CD4-positive, alpha-beta T cell treated with Interleukin-17A for 1 hour (primary cell): ENCODE results near the gene IRAK1BP1.
"Not testable (repeated sequence)": the region's sequence is repeated elsewhere in the genome, so short reads cannot be mapped to it uniquely, and the experiment has no call there.

Experiments
- DNase-seq: peaks from one replicate; pipeline ENCODE4 v3.0.0-alpha.2; 2020

The IRAK1BP1 gene

DNA sequence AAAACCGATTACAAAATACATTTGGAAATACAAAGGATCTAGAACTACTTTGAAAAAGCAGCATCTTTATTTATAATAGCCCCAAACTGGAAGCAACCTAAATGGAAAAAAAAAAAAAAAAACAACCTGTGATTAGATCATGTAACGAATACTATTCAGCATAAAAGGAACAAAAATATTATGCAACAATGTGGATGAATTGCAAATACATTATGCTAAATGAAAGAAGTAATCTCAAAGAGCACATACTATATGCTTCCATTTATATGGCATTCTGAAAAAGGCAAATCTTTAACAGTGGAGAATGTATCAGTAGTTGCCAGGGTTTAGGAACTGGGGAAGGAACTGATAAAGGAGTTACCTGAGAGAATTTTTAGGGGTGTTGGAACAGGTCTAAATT lies 28.9 kb downstream of the IRAK1BP1 start:
- DNase-seq = no peak

DNA sequence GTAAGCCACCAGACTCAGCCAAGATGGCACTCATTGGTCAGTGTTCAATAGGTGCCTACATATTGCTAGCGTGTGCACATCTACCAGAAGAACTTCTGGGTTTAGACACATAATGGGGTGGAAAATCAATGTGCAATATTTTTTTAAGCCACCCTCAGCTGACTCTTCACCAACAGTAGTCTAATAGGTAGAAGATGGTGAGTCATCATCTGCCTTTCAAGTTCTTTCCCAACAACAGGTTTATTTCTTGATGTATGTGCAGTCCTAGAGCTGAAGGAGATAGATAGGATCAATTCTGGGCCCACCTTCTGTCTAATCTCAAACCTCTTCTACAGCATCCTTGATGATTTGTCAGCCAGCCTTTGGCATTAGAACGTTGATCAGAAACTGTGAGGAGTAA lies 41.3 kb downstream of the IRAK1BP1 start:
- no peak for DNase-seq

DNA sequence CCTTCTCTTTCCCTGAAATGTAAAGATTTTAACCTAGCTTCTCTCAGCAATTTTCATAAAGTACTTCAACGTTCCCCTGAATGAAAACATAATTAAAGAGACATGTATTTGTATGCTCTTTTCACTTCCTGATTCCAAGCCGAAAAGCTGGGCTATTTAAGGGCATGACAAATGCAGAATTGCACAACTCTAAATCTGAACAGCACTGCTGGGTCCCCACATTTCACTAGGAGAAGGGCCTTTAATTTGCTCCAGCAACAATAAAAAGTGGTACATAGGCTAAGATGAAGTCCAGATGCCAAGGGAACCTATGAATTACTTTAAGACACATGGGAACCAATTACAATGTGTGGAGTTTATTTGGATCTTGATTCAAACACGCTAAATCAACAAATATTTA lies 42.0 kb downstream of the IRAK1BP1 start:
- DNase-seq = no peak

DNA sequence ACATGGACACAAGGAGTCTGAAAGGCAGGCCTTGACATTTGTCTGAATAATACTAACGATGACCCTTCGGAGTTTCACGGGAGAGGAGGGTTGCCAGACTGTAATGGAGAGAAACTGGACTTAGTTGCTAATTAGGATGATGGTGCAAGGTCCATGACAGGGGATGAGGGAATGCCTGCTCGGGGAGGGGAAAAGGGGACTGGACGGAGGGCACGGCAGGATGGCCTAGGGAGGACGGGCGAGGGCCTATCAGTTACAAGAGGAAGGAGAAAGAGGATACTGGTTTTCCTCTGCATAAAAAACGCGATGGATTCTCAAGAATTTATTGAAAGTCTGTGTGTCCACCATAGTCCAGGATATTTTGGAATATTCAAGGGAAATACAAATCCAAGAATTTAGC lies 42.7 kb downstream of the IRAK1BP1 start:
- DNase-seq = no peak

DNA sequence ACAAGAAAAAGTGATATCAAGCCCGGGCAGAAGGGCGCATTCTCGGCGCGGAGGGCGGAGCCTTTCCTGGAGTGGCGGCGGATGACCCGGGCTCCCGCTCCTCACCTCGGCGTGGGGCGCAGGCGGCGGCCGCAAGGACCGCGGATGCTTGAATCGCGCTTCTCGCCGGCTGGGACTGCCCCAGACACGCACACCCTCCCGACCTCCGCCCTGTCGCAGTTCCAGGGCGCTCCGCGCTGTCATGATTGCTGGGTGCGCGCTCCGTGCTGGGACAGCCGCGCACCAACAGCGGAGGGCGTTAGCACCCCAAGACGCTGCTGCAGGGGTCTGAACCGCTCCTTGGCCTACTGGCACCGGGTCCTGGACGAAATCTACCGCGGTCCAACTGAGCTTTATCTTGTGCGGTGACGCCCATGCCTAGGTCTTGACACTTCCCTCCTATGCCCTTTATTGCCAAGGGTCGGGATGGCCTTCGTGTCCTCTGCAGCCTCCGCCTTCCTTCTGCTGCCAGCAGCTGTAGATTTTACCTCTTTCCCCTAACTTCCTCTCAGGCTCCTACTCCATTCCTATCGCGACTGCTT lies 43.3 kb downstream of the IRAK1BP1 start:
- no peak for DNase-seq

DNA sequence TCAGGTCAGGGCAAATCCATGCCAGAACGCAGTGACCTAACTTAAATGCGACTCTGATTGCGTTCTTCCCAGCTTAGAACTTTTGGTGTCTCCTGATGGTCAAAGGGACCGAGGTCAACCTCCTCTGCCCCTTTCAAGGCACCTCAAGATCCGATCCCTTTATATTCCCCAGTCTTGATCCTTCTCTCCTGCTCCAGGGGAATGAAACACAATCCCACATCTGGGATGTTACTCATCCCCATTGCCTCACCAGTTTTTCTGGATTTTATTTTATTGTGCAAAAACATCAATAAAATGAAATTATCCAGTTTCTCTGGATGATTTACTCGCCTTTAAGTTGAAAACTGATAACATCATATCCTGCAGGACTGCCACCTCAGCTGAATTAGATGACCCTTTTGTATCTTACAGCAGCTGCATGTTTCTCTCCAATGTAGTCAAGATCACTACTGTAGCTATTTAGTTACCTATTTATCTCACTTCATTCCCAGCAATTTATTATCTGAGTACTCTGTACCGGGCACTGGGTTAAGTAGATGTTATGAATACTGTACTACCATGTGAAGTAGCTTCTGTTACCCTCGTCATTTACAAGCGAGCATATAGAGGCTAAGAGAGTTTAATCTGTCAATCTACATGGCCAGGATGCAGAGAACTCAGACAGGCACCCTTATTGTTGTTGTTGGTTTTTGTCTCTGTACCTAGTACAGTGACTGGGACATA lies 44.0 kb downstream of the IRAK1BP1 start:
- DNase-seq = no peak

DNA sequence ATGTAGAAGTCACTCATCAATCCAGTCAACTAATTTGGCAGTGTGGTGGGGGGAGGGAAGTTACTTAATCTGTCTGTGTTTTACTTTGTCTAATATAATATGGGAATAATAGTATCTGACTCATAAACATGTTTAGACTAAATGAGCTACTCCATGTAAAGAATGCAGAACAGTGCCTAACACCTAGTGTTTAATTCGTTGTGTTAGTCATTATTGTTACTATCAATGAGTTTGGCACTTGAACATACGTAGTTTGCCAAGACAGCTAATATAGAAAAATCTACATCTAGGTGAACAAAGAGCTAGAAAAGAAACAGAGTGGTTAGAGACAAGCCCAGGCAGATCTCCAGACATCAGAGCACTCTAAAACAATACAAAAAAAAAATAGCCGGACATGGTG lies 49.1 kb downstream of the IRAK1BP1 start:
- DNase-seq = no peak

DNA sequence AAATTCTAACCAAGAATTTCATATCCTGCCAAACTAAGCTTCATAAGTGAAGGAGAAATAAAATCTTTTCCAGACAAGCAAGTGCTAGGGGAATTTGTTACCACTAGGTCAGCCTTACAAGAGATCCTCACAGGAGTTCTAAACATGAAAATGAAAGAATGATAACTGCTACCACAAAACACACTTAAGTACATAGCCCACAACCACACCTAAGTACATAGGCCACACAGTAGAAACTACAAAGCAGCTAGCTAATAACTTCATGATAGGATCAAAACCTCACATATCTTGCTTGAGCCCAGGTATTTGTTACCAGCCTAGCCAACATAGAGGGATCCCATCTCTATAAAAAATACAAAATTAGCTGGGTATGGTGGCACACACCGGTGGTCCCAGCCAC lies 50.4 kb downstream of the IRAK1BP1 start:
- DNase-seq = no peak

DNA sequence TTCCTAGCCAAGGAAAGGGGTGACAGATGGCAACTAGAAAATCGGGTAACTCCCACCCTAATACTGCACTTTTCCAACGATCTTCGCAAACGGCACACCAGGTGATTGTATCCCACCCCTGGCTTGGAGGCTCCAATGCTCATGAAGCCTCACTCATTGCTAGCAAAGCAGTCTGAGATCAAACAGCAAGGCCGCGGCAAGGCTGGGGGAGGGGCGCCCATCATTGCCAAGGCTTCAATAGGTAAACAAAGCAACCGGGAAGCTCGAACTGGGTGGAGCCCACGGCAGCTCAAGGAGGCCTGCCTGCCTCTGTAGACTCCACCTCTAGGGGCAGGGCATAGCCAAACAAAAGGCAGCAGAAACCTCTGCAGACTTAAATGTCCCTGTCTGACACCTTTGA lies 53.8 kb downstream of the IRAK1BP1 start:
- DNase-seq = not testable (repeated sequence)

DNA sequence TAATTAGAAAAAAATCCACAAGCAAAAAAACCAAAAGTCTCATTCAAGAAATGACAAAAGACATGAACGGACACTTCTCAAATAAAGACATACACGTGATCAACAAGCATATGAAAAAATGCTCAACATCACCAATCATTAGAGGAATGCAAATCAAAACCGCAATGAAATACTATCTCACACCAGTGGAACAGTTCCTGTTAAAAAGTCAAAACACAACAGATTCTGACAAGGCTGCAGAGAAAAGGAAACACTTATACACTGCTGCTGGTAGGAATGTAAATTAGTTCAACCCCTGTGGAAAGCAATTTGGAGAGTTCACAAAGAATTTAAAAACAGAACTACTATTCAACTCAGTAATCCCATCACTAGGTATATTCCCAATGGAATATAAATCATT lies 58.0 kb downstream of the IRAK1BP1 start:
- no peak for DNase-seq

DNA sequence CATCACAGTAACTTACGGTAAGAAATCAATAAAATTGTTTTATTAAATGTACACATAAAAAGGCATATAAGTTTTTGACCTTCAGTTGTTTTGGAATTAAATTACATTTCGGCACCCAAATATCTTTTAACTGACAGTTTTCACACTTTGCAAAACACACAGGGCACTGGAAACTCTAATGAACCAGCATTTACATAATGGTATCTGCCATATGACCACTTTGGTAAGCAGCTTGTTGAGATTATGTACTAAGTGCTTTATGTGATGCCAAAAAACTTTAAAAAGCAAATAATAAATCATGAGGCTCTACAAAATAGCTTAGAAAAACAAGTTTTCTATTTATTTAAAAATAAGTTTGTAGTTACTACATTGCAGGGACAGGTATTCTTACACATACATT lies 68.2 kb downstream of the IRAK1BP1 start:
- DNase-seq = no peak

DNA sequence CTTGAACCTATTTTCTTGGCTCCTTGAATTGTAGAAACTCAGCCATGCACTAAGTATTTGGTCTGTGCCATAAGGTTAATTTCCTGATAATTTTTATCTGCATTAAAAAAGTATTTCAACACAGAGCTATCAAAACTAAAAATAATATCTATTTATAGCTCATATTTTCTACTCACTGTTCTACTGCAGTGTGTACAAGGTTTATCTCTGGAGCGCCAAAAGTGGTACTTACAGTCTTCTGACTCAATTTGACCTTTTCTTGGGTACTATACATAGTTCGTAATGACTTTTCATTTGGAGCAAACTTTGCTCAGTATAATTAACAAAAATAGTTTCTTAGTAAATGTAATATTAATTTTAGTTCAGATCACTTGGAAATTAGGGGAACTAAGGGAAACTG lies 69.2 kb downstream of the IRAK1BP1 start:
- DNase-seq = no peak

DNA sequence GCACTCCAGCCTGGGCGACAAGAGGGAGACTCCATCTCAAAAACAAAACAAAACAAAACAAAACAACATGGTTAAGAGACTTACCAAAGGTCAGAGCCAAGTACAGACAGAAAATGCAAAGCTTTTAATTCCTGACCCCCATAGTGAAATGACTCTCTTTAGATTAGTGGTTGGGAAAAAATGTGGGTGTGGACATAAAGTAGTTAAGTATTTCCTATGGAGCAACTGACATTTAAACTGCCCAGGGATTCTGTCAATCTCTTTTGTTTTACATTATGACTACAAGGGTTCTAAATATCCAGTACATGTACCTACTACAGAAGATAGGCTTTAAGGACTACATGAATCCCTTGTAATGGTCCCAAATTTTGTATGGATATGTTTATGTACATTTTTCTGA lies 75.1 kb downstream of the IRAK1BP1 start:
- DNase-seq = no peak

DNA sequence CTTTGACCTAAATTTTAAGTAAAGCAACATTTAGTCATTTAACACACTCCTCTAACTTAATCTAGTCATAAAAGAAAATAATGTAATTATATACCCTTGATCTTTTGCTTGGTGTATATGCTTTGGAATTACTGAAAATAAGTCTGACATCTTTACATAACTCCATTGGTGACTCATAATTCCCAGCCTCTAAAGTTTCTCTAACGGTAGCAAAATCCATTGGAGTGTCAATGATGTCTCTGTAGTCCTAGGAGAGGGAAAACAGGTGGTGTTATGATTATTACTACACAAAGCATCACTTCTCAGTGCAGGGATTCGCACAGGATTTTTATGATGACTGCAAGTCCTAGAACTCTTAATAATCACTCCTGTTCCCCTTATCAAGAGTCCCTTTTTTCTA lies 80.2 kb downstream of the IRAK1BP1 start:
- DNase-seq = no peak

DNA sequence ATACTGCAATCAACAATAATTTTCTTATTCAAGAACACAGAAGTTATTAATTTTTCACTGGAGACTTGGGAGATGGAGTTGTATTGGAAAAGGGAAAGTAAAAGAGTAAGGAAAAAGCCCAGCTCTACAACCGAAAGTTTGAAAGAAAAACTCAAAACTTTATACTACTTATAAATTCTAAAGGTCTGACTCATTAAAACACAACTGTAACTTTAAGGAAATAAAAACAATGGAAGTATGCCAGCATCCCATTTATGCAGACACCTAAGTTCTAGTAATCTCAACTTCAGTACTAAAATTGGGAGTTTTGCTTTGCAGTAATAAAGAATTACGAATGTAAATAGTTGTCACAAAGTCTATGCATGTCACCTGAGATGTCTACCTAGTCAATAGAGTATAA lies 80.6 kb downstream of the IRAK1BP1 start:
- DNase-seq = no peak

DNA sequence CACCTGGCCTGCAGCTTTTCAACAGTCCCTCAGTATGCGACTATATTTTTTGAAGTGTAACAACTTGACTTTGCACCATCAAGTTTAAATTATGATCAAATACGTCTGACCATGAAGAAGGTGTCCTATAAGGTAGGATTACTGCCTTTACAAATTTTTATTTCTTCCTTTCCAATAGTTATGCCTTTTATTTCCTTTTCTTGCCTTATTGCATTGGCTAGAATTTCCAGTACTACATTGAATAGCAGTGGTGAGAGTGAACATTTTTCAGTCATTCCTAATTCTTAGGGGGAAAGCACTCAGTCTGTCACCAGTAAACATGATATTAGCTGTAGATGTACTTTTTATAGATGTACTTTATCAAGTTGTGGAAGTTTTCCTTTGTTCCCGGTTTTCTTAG lies 81.4 kb downstream of the IRAK1BP1 start:
- DNase-seq = no peak

DNA sequence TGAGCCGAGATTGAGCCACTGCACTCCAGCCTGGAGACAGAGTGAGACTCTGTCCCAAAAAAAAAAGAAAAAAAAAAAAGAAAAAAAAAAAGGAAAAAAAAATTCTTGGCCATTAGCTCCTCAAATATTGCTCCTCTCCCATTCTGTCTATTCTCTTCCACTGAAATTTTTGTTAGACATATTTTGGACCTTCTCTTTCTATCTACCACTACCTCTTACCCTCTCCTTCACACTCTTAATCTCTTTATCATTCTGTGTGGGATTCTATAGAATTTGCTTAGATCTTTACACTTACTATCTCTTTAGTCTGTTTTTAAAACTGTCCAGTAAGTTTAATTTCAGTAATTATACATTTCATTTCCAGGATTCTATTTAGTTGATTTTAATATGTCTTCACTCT lies 85.0 kb downstream of the IRAK1BP1 start:
- DNase-seq = no peak
